Right lobe of liver (tissue), 6 donors: ENCODE data around the gene ZEB1. TPM values are rescaled to one million over a fixed set of nuclear protein-coding genes. Genes with fewer than 3 reads are reported as not detected.

Experiments
- ATAC-seq, 4 donors: fragments of 200-7000 bp; cut with Tn5 transposase; one replicate each; pipeline ENCODE4 v1.9.1; 2020; ENCODE audit warnings: mild to moderate bottlenecking in 4 of 4, moderate library complexity in 4 of 4
- DNase-seq, 3 donors: peaks; one replicate each; pipeline ENCODE4 v3.0.0-alpha.2; 2020
- H3K27ac ChIP-seq, 3 donors: fragments of 200-600 bp; one replicate each; pipeline ENCODE4 v1.8.0; 2022
- H3K27me3 ChIP-seq, 2 donors: fragments of 200-600 bp; one replicate each; pipeline ENCODE4 v1.8.0; 2022
- H3K36me3 ChIP-seq, 4 donors: fragments of 200-600 bp; sonication (generic) in 1 of 4; one replicate each; pipeline versions ENCODE4 v1.5.1 to v1.8.0; 2017 to 2022; ENCODE audit warnings: control low read depth in 1 of 4
- H3K4me1 ChIP-seq, 4 donors: fragments of 200-600 bp; sonication (generic) in 1 of 4; one replicate each; pipeline versions ENCODE4 v1.5.1 to v1.8.0; 2017 to 2022; ENCODE audit warnings: control low read depth in 1 of 4
- H3K4me3 ChIP-seq, 3 donors: fragments of 200-600 bp; one replicate each; pipeline ENCODE4 v1.8.0; 2022
- H3K9me3 ChIP-seq, 4 donors: fragments of 200-600 bp; sonication (generic) in 1 of 4; one replicate each; pipeline versions ENCODE4 v1.5.1 to v1.8.0; 2017 to 2022; ENCODE audit warnings: control low read depth in 1 of 4
- CTCF ChIP-seq, 4 donors: fragments of 200-600 bp in 3 of 4; fragments of 450-650 bp in 1 of 4; IDR thresholded peaks; one replicate each; pipeline versions ENCODE4 v1.5.1 to v1.8.0; 2016 to 2022; ENCODE audit warnings: antibody characterized with exemption in 4 of 4, mild to moderate bottlenecking in 2 of 4
- POLR2A ChIP-seq: fragments of 450-650 bp; IDR thresholded peaks from one replicate; pipeline ENCODE4 v1.6.1; 2017; ENCODE audit warnings: antibody characterized with exemption, mild to moderate bottlenecking
- WGBS: methylation state at CpG from one replicate; pipeline ENCODE4 v1.1.6; 2018; ENCODE audit warnings: low coverage, low lambda C conversion rate; ENCODE audit not compliant: insufficient coverage; ENCODE audit errors: missing lambda C conversion rate; 5-methylcytosine and 5-hydroxymethylcytosine counted together
- intact Hi-C, 2 donors: fragments of 100-400 bp; cut with DNase I; formaldehyde crosslinking; loops; one replicate each; pipeline versions ENCODE4 v1.11.2 to v1.14.1; 2022
- total RNA-seq, 6 experiments: library from RNA; depleted of rRNA in 2 of 6; stranded (reverse); fragments of >200 nt in 2 of 6; fragmentation: NEBNext Ultra II Directional in 3 of 6; extraction: Animal tissue kit (Norgen Biotek cat#: 25700) in 3 of 6; gene quantifications; one replicate each; pipeline versions ENCODE4 v1.1.0 to v1.2.4, GENCODE V29; 2016 to 2023
- donor health status: DM: no; HTN: yes; CAD: no.
- donor health status: DM: no; HTN: no; CAD: no.
- donor health status: DM: no; HTN: no; CAD: no.
- donor health status: DM: no; HTN: yes; CAD: no.
- donor health status: DM: no; HTN: yes; CAD: no.

Gene ZEB1
- total RNA-seq, 6 experiments from 2014 or later, result 10.0 to 17.6 (median 13.6) TPM

- no peaks in the 10 kb centered on the region for H3K9me3 ChIP-seq
- DNase-seq (no peak), ATAC-seq (no peak)
- intact Hi-C loops, result no loop called here
- WGBS, result 100% methylated on average over 4 of the region's 4 CpGs
- H3K36me3 ChIP-seq, result peaks cover 0 to 27% (median 6%) of the 10 kb centered on the region in 4 donors
- TF ChIP-seq CTCF (IDR thresholded peaks at IDR 0.05), result no peak
- H3K27ac ChIP-seq, result no peak overlapping the region
- H3K4me3 ChIP-seq, result no peak overlapping the region
- no peaks in the 10 kb centered on the region for H3K4me1 ChIP-seq
- no peaks in the 10 kb centered on the region for H3K27me3 ChIP-seq
Observed at GRCh38 chr10:31522820-31523219, 203.8 kb downstream of the ZEB1 start.

DNA sequence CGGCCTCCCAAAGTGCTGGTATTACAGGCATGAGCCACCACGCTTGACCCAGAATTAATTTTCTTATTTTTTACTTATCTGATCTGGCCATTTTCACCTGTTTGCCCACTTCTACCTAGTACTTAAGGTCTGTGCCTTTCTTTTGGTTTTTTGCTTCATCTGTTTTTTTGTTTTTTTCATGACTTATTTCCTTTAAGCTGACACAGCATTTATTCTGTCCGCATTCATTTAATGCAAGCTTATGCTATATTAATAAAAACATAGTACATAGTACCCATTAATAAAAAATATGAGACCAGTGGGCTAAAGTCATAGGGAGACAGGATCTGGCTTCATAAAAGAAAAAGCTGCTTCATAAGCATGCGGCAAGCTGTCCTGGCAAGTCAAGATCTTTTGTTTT is 205.4 kb downstream of the ZEB1 start:
- DNase-seq (no peak), ATAC-seq (no peak)
- H3K36me3 ChIP-seq, result peaks cover 0 to 27% (median 6%) of the 10 kb centered on the region in 4 donors
- H3K9me3 ChIP-seq, result no peaks in the 10 kb centered on the region
- no peak overlapping the region for H3K4me3 ChIP-seq
- H3K4me1 ChIP-seq, result no peaks in the 10 kb centered on the region
- WGBS, result 98% methylated on average over 4 of the region's 4 CpGs
- H3K27ac ChIP-seq, result no peak overlapping the region
- TF ChIP-seq POLR2A (no peak), CTCF (IDR thresholded peaks at IDR 0.05) (no peak)
- H3K27me3 ChIP-seq, result no peaks in the 10 kb centered on the region
- intact Hi-C loops, result no loop called here

- Histone ChIP-seq H3K36me3 (peaks cover 0 to 16% (median 6%) of the 10 kb centered on the region in 4 donors), H3K27ac (no peak overlapping the region), H3K9me3 (no peaks in the 10 kb centered on the region), H3K4me1 (no peaks in the 10 kb centered on the region), H3K27me3 (no peaks in the 10 kb centered on the region), H3K4me3 (no peak overlapping the region)
- intact Hi-C loops, result no loop called here
- DNase-seq, result no peak
- no peak for ATAC-seq
- no peak for TF ChIP-seq CTCF (IDR thresholded peaks at IDR 0.05)
- TF ChIP-seq POLR2A, result no peak
- WGBS, result 86% methylated on average over 4 of the region's 4 CpGs
Observed at GRCh38 chr10:31526178-31526577, 207.2 kb downstream of the ZEB1 start.

DNA sequence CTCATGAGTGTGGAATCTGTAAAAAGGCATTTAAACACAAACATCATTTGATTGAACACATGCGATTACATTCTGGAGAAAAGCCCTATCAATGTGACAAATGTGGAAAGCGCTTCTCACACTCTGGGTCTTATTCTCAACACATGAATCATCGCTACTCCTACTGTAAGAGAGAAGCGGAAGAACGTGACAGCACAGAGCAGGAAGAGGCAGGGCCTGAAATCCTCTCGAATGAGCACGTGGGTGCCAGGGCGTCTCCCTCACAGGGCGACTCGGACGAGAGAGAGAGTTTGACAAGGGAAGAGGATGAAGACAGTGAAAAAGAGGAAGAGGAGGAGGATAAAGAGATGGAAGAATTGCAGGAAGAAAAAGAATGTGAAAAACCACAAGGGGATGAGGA is 207.7 kb downstream of the ZEB1 start:
- Histone ChIP-seq H3K27me3 (no peaks in the 10 kb centered on the region), H3K9me3 (no peaks in the 10 kb centered on the region), H3K4me3 (no peak overlapping the region), H3K36me3 (peaks cover 0 to 14% (median 6%) of the 10 kb centered on the region in 4 donors), H3K4me1 (no peaks in the 10 kb centered on the region), H3K27ac (no peak overlapping the region)
- no peak for DNase-seq
- no peak for ATAC-seq
- 89% methylated on average over 11 of the region's 11 CpGs for WGBS
- intact Hi-C loops, result no loop called here
- TF ChIP-seq CTCF (IDR thresholded peaks at IDR 0.05), result no peak
- no peak for TF ChIP-seq POLR2A

- H3K27ac ChIP-seq, result no peak overlapping the region
- TF ChIP-seq CTCF (IDR thresholded peaks at IDR 0.05) (no peak), POLR2A (no peak)
Observed at GRCh38 chr10:31528831-31529230, 209.8 kb downstream of the ZEB1 start.

More at GRCh38 chr10:31528831-31529230, 209.8 kb downstream of the ZEB1 start:
- no peak for ATAC-seq
- Histone ChIP-seq H3K4me1 (no peaks in the 10 kb centered on the region), H3K36me3 (peaks cover 0 to 12% (median 3%) of the 10 kb centered on the region in 4 donors), H3K4me3 (no peak overlapping the region), H3K27me3 (no peaks in the 10 kb centered on the region), H3K9me3 (no peaks in the 10 kb centered on the region)
- intact Hi-C loops, result no loop called here
- DNase-seq, result no peak
